Astrocyte (in vitro differentiated cells and primary cell): Measurements from ENCODE around the gene SUPT7L.

Experiments
- EZH2 ChIP-seq: IDR thresholded peaks from 2 replicates; pipeline ENCODE4 v1.6.1; 2012; ENCODE audit warnings: mild to moderate bottlenecking, low read length, inconsistent platforms; ENCODE audit not compliant: insufficient read depth
- TF ChIP-seq, protein P1 (sequence below): IDR thresholded peaks from 2 replicates; pipeline ENCODE4 v1.5.1; 2011; ENCODE audit warnings: low read depth, mild to moderate bottlenecking, inconsistent platforms, low read length, moderate library complexity; ENCODE audit not compliant: insufficient read depth

- TF ChIP-seq, protein P1, sequence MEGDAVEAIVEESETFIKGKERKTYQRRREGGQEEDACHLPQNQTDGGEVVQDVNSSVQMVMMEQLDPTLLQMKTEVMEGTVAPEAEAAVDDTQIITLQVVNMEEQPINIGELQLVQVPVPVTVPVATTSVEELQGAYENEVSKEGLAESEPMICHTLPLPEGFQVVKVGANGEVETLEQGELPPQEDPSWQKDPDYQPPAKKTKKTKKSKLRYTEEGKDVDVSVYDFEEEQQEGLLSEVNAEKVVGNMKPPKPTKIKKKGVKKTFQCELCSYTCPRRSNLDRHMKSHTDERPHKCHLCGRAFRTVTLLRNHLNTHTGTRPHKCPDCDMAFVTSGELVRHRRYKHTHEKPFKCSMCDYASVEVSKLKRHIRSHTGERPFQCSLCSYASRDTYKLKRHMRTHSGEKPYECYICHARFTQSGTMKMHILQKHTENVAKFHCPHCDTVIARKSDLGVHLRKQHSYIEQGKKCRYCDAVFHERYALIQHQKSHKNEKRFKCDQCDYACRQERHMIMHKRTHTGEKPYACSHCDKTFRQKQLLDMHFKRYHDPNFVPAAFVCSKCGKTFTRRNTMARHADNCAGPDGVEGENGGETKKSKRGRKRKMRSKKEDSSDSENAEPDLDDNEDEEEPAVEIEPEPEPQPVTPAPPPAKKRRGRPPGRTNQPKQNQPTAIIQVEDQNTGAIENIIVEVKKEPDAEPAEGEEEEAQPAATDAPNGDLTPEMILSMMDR, result no peak
- TF ChIP-seq EZH2, result no peak
Measured at GRCh38 chr2:27689424-27689823, 26.0 kb upstream of the SUPT7L start.
